SK-N-SH treated with all-trans-retinoic acid at 6 μM for 48 hours (cell line): Measurements from ENCODE around the gene C16orf95.

Experiments used
- ATAC-seq: fragments of 200-7000 bp; cut with Tn5 transposase; 3 replicates; pipeline ENCODE4 v1.9.1; 2020; ENCODE audit warnings: mild to moderate bottlenecking, moderate library complexity
- ARNTL ChIP-seq: fragments of 450-650 bp; formaldehyde crosslinking; IDR thresholded peaks from 2 replicates; pipeline ENCODE4 v1.5.0; 2020; ENCODE audit warnings: low read depth, mild to moderate bottlenecking, moderate library complexity, borderline replicate concordance
- CREB5 ChIP-seq: fragments of 250-450 bp; sonication (Bioruptor Pico); IDR thresholded peaks from 2 replicates; pipeline ENCODE4 v1.5.1; 2020; ENCODE audit warnings: low read depth, mild to moderate bottlenecking, moderate library complexity
- CSDC2 ChIP-seq: fragments of 250-450 bp; sonication (Bioruptor Pico); IDR thresholded peaks from 2 replicates; pipeline ENCODE4 v1.5.0; 2020; ENCODE audit warnings: mild to moderate bottlenecking, moderate library complexity
- CSRNP3 ChIP-seq: fragments of 250-450 bp; sonication (Bioruptor Pico); IDR thresholded peaks from 2 replicates; pipeline ENCODE4 v1.5.1; 2021; ENCODE audit warnings: mild to moderate bottlenecking, moderate library complexity
- ESRRG ChIP-seq: fragments of 250-450 bp; sonication (Bioruptor Pico); IDR thresholded peaks from 2 replicates; pipeline ENCODE4 v1.6.1; 2021; ENCODE audit warnings: mild to moderate bottlenecking
- GLIS3 ChIP-seq: fragments of 250-450 bp; sonication (Bioruptor Pico); IDR thresholded peaks from 2 replicates; pipeline ENCODE4 v1.5.0; 2020; ENCODE audit warnings: mild to moderate bottlenecking, moderate library complexity
- ISL1 ChIP-seq: fragments of 250-450 bp; sonication (Bioruptor Pico); IDR thresholded peaks from 2 replicates; pipeline ENCODE4 v2.1.2; 2022; ENCODE audit warnings: mild to moderate bottlenecking, moderate library complexity
- PATZ1 ChIP-seq: fragments of 250-450 bp; sonication (Bioruptor Pico); IDR thresholded peaks from 2 replicates; pipeline ENCODE4 v1.8.0; 2020; ENCODE audit warnings: mild to moderate bottlenecking, moderate library complexity, borderline replicate concordance
- POU6F1 ChIP-seq: fragments of 250-450 bp; sonication (Bioruptor Pico); IDR thresholded peaks from 2 replicates; pipeline ENCODE4 v1.8.0; 2021; ENCODE audit warnings: low read depth, mild to moderate bottlenecking, moderate library complexity, borderline replicate concordance
- PPARA ChIP-seq: fragments of 250-450 bp; sonication (Bioruptor Pico); IDR thresholded peaks from 2 replicates; pipeline ENCODE4 v1.5.0; 2020; ENCODE audit warnings: mild to moderate bottlenecking, borderline replicate concordance
- RARB ChIP-seq: fragments of 250-450 bp; sonication (Bioruptor Pico); IDR thresholded peaks from 2 replicates; pipeline ENCODE4 v1.8.0; 2021; ENCODE audit warnings: mild to moderate bottlenecking, moderate library complexity
- TCF4 ChIP-seq: fragments of 250-450 bp; sonication (Bioruptor Pico); IDR thresholded peaks from 2 replicates; pipeline ENCODE4 v1.8.0; 2021; ENCODE audit warnings: mild to moderate bottlenecking, moderate library complexity, borderline replicate concordance
- TOX ChIP-seq: fragments of 250-450 bp; sonication (Bioruptor Pico); IDR thresholded peaks from 2 replicates; pipeline ENCODE4 v1.8.0; 2021; ENCODE audit warnings: mild to moderate bottlenecking, moderate library complexity, borderline replicate concordance
- TSHZ2 ChIP-seq: fragments of 250-450 bp; sonication (Bioruptor Pico); IDR thresholded peaks from 2 replicates; pipeline ENCODE4 v1.5.0; 2020; ENCODE audit warnings: mild to moderate bottlenecking, moderate library complexity
- ZC3H10 ChIP-seq: fragments of 250-450 bp; sonication (Bioruptor Pico); IDR thresholded peaks from 2 replicates; pipeline ENCODE4 v1.5.1; 2021; ENCODE audit warnings: mild to moderate bottlenecking, moderate library complexity
- ZFP3 ChIP-seq: fragments of 250-450 bp; sonication (Bioruptor Pico); IDR thresholded peaks from 2 replicates; pipeline ENCODE4 v1.5.0; 2020; ENCODE audit warnings: mild to moderate bottlenecking, moderate library complexity
- ZFP30 ChIP-seq: fragments of 450-650 bp; formaldehyde crosslinking; IDR thresholded peaks from 2 replicates; pipeline ENCODE4 v1.5.0; 2022; ENCODE audit warnings: mild to moderate bottlenecking, moderate library complexity
- ZNF565 ChIP-seq: fragments of 450-650 bp; formaldehyde crosslinking; conservative IDR thresholded peaks from 2 replicates; pipeline ENCODE4 v1.5.0; 2020; ENCODE audit warnings: low read depth, mild to moderate bottlenecking, moderate library complexity
- ZNF70 ChIP-seq: fragments of 450-650 bp; formaldehyde crosslinking; IDR thresholded peaks from 2 replicates; pipeline ENCODE4 v1.5.0; 2020; ENCODE audit warnings: mild to moderate bottlenecking, moderate library complexity
- ZNF8 ChIP-seq: fragments of 450-650 bp; formaldehyde crosslinking; IDR thresholded peaks from 2 replicates; pipeline ENCODE4 v1.5.0; 2020; ENCODE audit warnings: mild to moderate bottlenecking, moderate library complexity

The C16orf95 gene

GRCh38 chr16:87346517-87347060 lies 29.4 kb upstream of the C16orf95 start:
- TF ChIP-seq TCF4 (CRISPR knock-in tag) (no peak), ESRRG (CRISPR knock-in tag) (no peak), PATZ1 (CRISPR knock-in tag) (no peak), TSHZ2 (CRISPR knock-in tag) (no peak)
- ATAC-seq = no peak

- TF ChIP-seq ESRRG (CRISPR knock-in tag) (no peak), TOX (CRISPR knock-in tag) (no peak)
- ATAC-seq = no peak
Measured at GRCh38 chr16:87345726-87346424, 28.7 kb upstream of the C16orf95 start.

- no peak for ATAC-seq
- TF ChIP-seq PPARA (CRISPR knock-in tag) = no peak
- no peak for TF ChIP-seq ZNF565 (CRISPR knock-in tag)
- no peak for TF ChIP-seq TSHZ2 (CRISPR knock-in tag)
- TF ChIP-seq ISL1 = no peak
- TF ChIP-seq TCF4 (CRISPR knock-in tag) = no peak
- TF ChIP-seq POU6F1 (CRISPR knock-in tag) = no peak
- TF ChIP-seq ZNF8 = no peak
- TF ChIP-seq ARNTL (CRISPR knock-in tag) = no peak
- TF ChIP-seq ZNF70 = no peak
- no peak for TF ChIP-seq CSDC2 (CRISPR knock-in tag)
- TF ChIP-seq ZFP30 (CRISPR knock-in tag) = no peak
- TF ChIP-seq TOX (CRISPR knock-in tag) = no peak
- TF ChIP-seq CREB5 (CRISPR knock-in tag) = no peak
- TF ChIP-seq CSRNP3 (CRISPR knock-in tag) = no peak
- no peak for TF ChIP-seq ZC3H10 (CRISPR knock-in tag)
- no peak for TF ChIP-seq GLIS3
- no peak for TF ChIP-seq RARB (CRISPR knock-in tag)
- TF ChIP-seq ZFP3 = no peak
Measured at GRCh38 chr16:87344931-87345631, 27.9 kb upstream of the C16orf95 start.
